ENCODE results near the gene TOM1L1.

TOM1L1 gene

DNA sequence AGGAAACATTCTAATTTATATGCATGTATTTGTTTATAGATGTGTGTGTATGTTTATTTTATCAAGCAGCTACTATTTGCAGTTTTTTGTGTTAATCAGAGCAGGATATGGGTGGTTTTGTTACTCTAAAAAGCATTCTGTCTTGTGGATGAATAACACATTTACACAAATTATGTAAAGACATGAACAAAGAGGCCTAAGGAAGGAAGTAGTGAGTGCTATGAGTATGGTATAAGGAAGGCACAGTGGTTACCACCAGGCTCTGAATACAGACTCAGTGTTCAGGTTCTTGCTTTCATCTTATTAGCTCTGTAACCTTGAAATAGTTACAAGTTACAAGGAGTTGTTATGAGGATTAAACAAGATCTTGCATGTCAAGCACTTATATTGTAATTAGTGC lies 101.8 kb downstream of the TOM1L1 start:
- no peak for DNase-seq

DNA sequence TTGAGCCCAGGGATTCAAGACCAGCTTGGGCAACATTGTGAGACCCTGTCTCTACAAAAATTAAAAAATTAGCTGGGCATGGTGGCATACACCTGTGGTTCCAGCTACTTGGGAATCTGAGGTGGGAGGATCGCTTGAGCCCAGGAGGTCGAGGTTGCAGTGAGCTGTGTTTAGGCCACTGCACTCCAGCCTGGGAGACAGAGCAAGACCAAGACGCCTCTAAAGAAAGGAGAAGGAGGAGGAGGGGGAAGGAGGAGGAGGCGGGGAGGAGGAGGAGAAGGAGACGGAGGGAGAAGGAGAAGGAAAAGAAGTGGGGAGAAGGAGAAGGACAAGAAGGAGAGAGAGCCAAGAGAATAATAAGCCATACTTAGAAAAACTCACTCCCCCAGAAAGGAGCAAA lies 103.8 kb downstream of the TOM1L1 start:
- no peak for DNase-seq

DNA sequence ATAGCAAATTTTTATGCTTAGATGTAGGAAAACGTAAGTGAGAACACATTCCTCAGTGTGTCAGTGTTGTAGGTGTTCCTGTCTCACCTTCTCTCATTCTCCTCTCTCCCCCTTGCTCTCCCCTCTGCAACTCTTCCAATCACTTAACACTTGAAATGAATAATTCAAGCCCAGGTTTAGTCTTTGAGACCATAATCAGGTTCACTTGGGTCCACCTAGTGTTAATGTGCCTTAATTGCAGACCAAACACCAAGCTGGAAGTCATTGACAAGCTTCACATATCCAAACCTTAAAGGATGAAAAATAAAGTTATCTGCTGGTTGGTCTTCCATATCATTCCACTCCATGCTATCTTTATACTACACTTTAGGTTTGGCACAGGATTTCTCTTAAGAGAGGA lies 104.9 kb downstream of the TOM1L1 start:
- peak; percentile 6 for DNase-seq
